Measurements from ENCODE around the gene NDUFAF5.

NDUFAF5 gene

GRCh38 chr20:13778827-13779226 lies 6.0 kb upstream of the NDUFAF5 start:
- DNase-seq, result no peak

- DNase-seq, result no peak
These were observed 1.3 kb upstream of the NDUFAF5 start for GRCh38 chr20:13783528-13783927.

- no peak for DNase-seq
These were observed 446 bp upstream of the NDUFAF5 start for GRCh38 chr20:13784271-13784892.

GRCh38 chr20:13786143-13786828 lies 1.5 kb downstream of the NDUFAF5 start:
- no peak for DNase-seq

GRCh38 chr20:13788167-13788834 lies 3.5 kb downstream of the NDUFAF5 start:
- DNase-seq, result peak; percentile 80

GRCh38 chr20:13790708-13791107 lies 5.9 kb downstream of the NDUFAF5 start:
- no peak for DNase-seq

- DNase-seq, result no peak
These were observed 7.0 kb downstream of the NDUFAF5 start for GRCh38 chr20:13791540-13792459.

GRCh38 chr20:13793001-13793400 lies 8.2 kb downstream of the NDUFAF5 start:
- DNase-seq, result no peak

GRCh38 chr20:13794667-13795066 lies 9.8 kb downstream of the NDUFAF5 start:
- no peak for DNase-seq

- no peak for DNase-seq
These were observed 14.2 kb downstream of the NDUFAF5 start for GRCh38 chr20:13799040-13799439.

- DNase-seq, result no peak
These were observed 15.1 kb downstream of the NDUFAF5 start for GRCh38 chr20:13799974-13800373.

GRCh38 chr20:13800728-13801134 lies 15.9 kb downstream of the NDUFAF5 start:
- peak; percentile 84 for DNase-seq

- DNase-seq, result no peak
These were observed 24.5 kb downstream of the NDUFAF5 start for GRCh38 chr20:13809373-13809772.

GRCh38 chr20:13809855-13810254 lies 25.0 kb downstream of the NDUFAF5 start:
- DNase-seq, result peak; percentile 13

GRCh38 chr20:13810446-13810845 lies 25.6 kb downstream of the NDUFAF5 start:
- DNase-seq, result no peak

- DNase-seq, result no peak
These were observed 29.1 kb downstream of the NDUFAF5 start for GRCh38 chr20:13813910-13814309.

- no peak for DNase-seq
These were observed 29.8 kb downstream of the NDUFAF5 start for GRCh38 chr20:13814672-13815071.

GRCh38 chr20:13816757-13817156 lies 31.9 kb downstream of the NDUFAF5 start:
- no peak for DNase-seq

- no peak for DNase-seq
These were observed 32.5 kb downstream of the NDUFAF5 start for GRCh38 chr20:13817342-13817741.

- DNase-seq, result peak; percentile 88
These were observed 35.2 kb downstream of the NDUFAF5 start for GRCh38 chr20:13819885-13820645.

- no peak for DNase-seq
These were observed 37.0 kb downstream of the NDUFAF5 start for GRCh38 chr20:13821876-13822275.

- peak; percentile 17 for DNase-seq
These were observed 37.6 kb downstream of the NDUFAF5 start for GRCh38 chr20:13822459-13822858.

All from DMS53 (cell line).